ENCODE measurements around the gene GON7. TPM values are rescaled to one million over a fixed set of nuclear protein-coding genes. Genes with fewer than 3 reads are reported as not detected.
A peak's percentile ranks its signal among the peaks of the same experiment; 100 is the strongest.

Gene GON7
- total RNA-seq: 10 to 100 TPM in 1 of 2 donors, 1 to 10 TPM in 1; 7.8 to 11.9 TPM

- H3K9me3 ChIP-seq: no peaks in the 10 kb centered on the region
- peak within 1 kb of the TSS; percentile 86 for H3K27ac ChIP-seq
- H3K27me3 ChIP-seq: no peaks in the 10 kb centered on the region
- no peak for TF ChIP-seq CTCF (IDR thresholded peaks at IDR 0.05)
- H3K36me3 ChIP-seq: peaks cover 14% of the 10 kb centered on the region
- peak within 1 kb of the TSS; percentile 85 to 89 for H3K4me3 ChIP-seq
- peak; percentile 94 for DNase-seq (ENCODE audit: low spot score)
- H3K4me1 ChIP-seq: peaks cover 0 to 40% of the 10 kb centered on the region in 2 donors
Observed at GRCh38 chr14:93206793-93207467, at the start of gene GON7, which contains the start of gene UBR7. Gene GON7 (minus strand): TSS chr14:93207065. CDS start chr14:93207037, 28 bp downstream. Gene UBR7 (plus strand): TSS chr14:93207256. CDS start chr14:93207292, 36 bp downstream.

GRCh38 chr14:93249128-93249831 is 42.4 kb upstream of the GON7 start:
- no peak for DNase-seq (ENCODE audit: low spot score)
- TF ChIP-seq CTCF (IDR thresholded peaks at IDR 0.05): no peak
- Histone ChIP-seq H3K36me3 (peaks cover 66% of the 10 kb centered on the region), H3K27me3 (no peaks in the 10 kb centered on the region), H3K4me1 (no peaks in the 10 kb centered on the region), H3K27ac (no peak overlapping the region), H3K4me3 (no peak overlapping the region), H3K9me3 (no peaks in the 10 kb centered on the region)

- Histone ChIP-seq H3K4me1 (no peaks in the 10 kb centered on the region), H3K4me3 (no peak overlapping the region), H3K27me3 (no peaks in the 10 kb centered on the region), H3K27ac (no peak overlapping the region), H3K36me3 (peaks cover 72% of the 10 kb centered on the region), H3K9me3 (no peaks in the 10 kb centered on the region)
- TF ChIP-seq CTCF (IDR thresholded peaks at IDR 0.05): no peak
- no peak for DNase-seq (ENCODE audit: low spot score)
Observed at GRCh38 chr14:93246534-93246933, 39.7 kb upstream of the GON7 start.

- Histone ChIP-seq H3K4me3 (no peak overlapping the region), H3K36me3 (peaks cover 72% of the 10 kb centered on the region), H3K4me1 (no peaks in the 10 kb centered on the region), H3K27ac (no peak overlapping the region), H3K27me3 (no peaks in the 10 kb centered on the region), H3K9me3 (no peaks in the 10 kb centered on the region)
- no peak for TF ChIP-seq CTCF (IDR thresholded peaks at IDR 0.05)
- no peak for DNase-seq (ENCODE audit: low spot score)
Observed at GRCh38 chr14:93245764-93246420, 39.0 kb upstream of the GON7 start.

- H3K9me3 ChIP-seq: no peaks in the 10 kb centered on the region
- no peak overlapping the region for H3K27ac ChIP-seq
- no peaks in the 10 kb centered on the region for H3K4me1 ChIP-seq
- no peak overlapping the region for H3K4me3 ChIP-seq
- no peak for DNase-seq (ENCODE audit: low spot score)
- no peak for TF ChIP-seq CTCF (IDR thresholded peaks at IDR 0.05)
- peaks cover 44% of the 10 kb centered on the region for H3K36me3 ChIP-seq
- H3K27me3 ChIP-seq: no peaks in the 10 kb centered on the region
Observed at GRCh38 chr14:93240678-93241000, 33.8 kb upstream of the GON7 start.
